ENCODE results near the gene SF3A2.

SF3A2 gene

GRCh38 chr19:2282062-2282861, 45.6 kb downstream of the SF3A2 start, which contains the start of gene PEAK3 (continued):
- TF ChIP-seq PATZ1 (CRISPR knock-in tag; IDR thresholded peaks at IDR 0.05; ENCODE audit: borderline replicate concordance) (no peak), ZNF565 (CRISPR knock-in tag; conservative IDR thresholded peaks at IDR 0.05; ENCODE audit: low read depth) (no peak), ISL1 (CRISPR knock-in tag; IDR thresholded peaks at IDR 0.05) (no peak), CREB5 (CRISPR knock-in tag; IDR thresholded peaks at IDR 0.05; ENCODE audit: low read depth) (no peak), SNAI2 (CRISPR knock-in tag; IDR thresholded peaks at IDR 0.05) (no peak)

- TF ChIP-seq SNAI2 (CRISPR knock-in tag; IDR thresholded peaks at IDR 0.05): no peak
- no peak for TF ChIP-seq PATZ1 (CRISPR knock-in tag; IDR thresholded peaks at IDR 0.05; ENCODE audit: borderline replicate concordance)
- TF ChIP-seq ZNF70 (CRISPR knock-in tag; IDR thresholded peaks at IDR 0.05): no peak
- TF ChIP-seq GLIS3 (CRISPR knock-in tag; IDR thresholded peaks at IDR 0.05): no peak
- no peak for TF ChIP-seq ISL1 (CRISPR knock-in tag; IDR thresholded peaks at IDR 0.05)
- TF ChIP-seq OSR1 (CRISPR knock-in tag; IDR thresholded peaks at IDR 0.05): no peak
- TF ChIP-seq ZFP30 (CRISPR knock-in tag; IDR thresholded peaks at IDR 0.05): no peak
- no peak for ATAC-seq
Measured at GRCh38 chr19:2282862-2283237, 46.2 kb downstream of the SF3A2 start.

GRCh38 chr19:2283835-2284507, 47.3 kb downstream of the SF3A2 start:
- TF ChIP-seq ZNF70 (CRISPR knock-in tag; IDR thresholded peaks at IDR 0.05) (no peak), ZFP3 (CRISPR knock-in tag; IDR thresholded peaks at IDR 0.05) (no peak), ZC3H10 (CRISPR knock-in tag; IDR thresholded peaks at IDR 0.05) (no peak), OSR1 (CRISPR knock-in tag; IDR thresholded peaks at IDR 0.05) (no peak), TOX (CRISPR knock-in tag; IDR thresholded peaks at IDR 0.05; ENCODE audit: borderline replicate concordance) (no peak), TCF4 (CRISPR knock-in tag; IDR thresholded peaks at IDR 0.05; ENCODE audit: borderline replicate concordance) (no peak), BACH2 (CRISPR knock-in tag; IDR thresholded peaks at IDR 0.05; ENCODE audit: borderline replicate concordance) (no peak), TSHZ2 (CRISPR knock-in tag; IDR thresholded peaks at IDR 0.05) (no peak), ZNF8 (CRISPR knock-in tag; IDR thresholded peaks at IDR 0.05) (no peak), CSDC2 (CRISPR knock-in tag; IDR thresholded peaks at IDR 0.05) (no peak)
- ATAC-seq: no peak

- no peak for ATAC-seq
- TF ChIP-seq ARNTL (CRISPR knock-in tag; IDR thresholded peaks at IDR 0.05; ENCODE audit: borderline replicate concordance, low read depth) (no peak), CREB5 (CRISPR knock-in tag; IDR thresholded peaks at IDR 0.05; ENCODE audit: low read depth) (no peak), PATZ1 (CRISPR knock-in tag; IDR thresholded peaks at IDR 0.05; ENCODE audit: borderline replicate concordance) (no peak), ISL1 (CRISPR knock-in tag; IDR thresholded peaks at IDR 0.05) (no peak), TOX (CRISPR knock-in tag; IDR thresholded peaks at IDR 0.05; ENCODE audit: borderline replicate concordance) (no peak), TCF4 (CRISPR knock-in tag; IDR thresholded peaks at IDR 0.05; ENCODE audit: borderline replicate concordance) (no peak), BACH2 (CRISPR knock-in tag; IDR thresholded peaks at IDR 0.05; ENCODE audit: borderline replicate concordance) (no peak)
Measured at GRCh38 chr19:2286402-2287140, 49.9 kb downstream of the SF3A2 start.
